HG03095 (cell line): Measurements from ENCODE around the gene ZNF277.

Source experiments
- ATAC-seq: cut with Tn5 transposase; IDR thresholded peaks from one replicate; pipeline ENCODE4 v1.9.1; 2021; ENCODE audit warnings: moderate library complexity; ENCODE audit not compliant: unreplicated experiment

ZNF277 gene, protein sequence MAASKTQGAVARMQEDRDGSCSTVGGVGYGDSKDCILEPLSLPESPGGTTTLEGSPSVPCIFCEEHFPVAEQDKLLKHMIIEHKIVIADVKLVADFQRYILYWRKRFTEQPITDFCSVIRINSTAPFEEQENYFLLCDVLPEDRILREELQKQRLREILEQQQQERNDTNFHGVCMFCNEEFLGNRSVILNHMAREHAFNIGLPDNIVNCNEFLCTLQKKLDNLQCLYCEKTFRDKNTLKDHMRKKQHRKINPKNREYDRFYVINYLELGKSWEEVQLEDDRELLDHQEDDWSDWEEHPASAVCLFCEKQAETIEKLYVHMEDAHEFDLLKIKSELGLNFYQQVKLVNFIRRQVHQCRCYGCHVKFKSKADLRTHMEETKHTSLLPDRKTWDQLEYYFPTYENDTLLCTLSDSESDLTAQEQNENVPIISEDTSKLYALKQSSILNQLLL

DNA sequence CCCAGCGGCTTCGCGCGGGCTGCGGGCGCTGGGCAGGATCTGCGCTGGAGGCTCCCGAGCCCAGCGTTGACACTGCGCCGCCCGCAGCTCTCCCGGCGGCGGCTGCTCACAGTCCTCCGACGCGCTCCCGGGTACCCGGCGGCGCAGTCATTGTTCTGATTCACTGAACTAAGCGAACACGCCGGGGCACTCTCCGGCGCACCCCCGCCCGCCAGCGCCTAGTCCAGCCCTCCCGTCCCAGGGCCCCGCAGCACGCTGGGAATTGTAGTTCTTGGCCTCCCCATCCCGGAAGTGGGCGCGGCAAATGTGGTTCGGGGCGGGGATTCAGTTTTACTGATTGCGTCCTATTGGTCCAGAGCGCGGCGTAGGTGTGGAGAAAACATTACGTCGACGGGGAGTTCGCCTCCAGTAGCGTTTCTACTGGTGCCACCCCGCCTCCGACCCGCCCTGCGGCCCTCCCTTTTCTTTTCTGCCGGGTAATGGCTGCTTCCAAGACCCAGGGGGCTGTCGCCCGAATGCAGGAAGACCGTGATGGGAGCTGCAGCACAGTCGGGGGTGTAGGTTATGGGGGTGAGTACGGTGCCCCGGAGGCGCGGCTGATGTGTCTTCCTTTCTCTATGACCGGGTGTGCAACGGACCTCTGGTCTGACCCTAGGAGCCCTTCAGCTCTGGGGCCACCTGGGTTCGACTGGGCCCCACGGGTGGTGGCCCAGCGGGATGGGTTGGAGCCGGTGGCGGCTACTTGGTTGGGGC is at the start of gene ZNF277, which contains the start of gene DOCK4:
ZNF277 (plus strand) TSS at position 458 of the 753 bp plus-strand sequence; CDS start at position 480, 22 bp downstream.
DOCK4 (minus strand) TSS at position 162 of the 753 bp plus-strand sequence. CDS start 261 bp downstream, outside the sequence.
- ATAC-seq: peak; percentile 95

DNA sequence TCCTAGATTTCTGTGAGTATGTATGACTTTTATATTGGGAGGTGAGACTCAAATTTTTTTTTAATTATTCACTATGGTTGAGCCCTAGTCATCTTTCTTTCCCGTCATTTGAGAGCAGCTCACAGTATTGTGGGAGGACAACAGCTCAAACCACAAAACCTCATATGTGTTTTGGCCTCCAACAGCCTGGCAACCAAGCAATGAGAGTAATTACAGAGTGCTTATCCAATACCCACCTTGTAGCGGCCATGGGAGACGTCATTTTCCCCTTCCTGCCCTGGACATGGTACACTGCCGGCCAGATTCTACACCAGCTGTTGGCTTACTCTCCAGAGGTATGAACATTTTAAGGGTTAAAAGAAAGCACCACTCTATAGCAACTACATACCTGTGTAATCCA is 49.4 kb upstream of the ZNF277 start:
- no peak for ATAC-seq

DNA sequence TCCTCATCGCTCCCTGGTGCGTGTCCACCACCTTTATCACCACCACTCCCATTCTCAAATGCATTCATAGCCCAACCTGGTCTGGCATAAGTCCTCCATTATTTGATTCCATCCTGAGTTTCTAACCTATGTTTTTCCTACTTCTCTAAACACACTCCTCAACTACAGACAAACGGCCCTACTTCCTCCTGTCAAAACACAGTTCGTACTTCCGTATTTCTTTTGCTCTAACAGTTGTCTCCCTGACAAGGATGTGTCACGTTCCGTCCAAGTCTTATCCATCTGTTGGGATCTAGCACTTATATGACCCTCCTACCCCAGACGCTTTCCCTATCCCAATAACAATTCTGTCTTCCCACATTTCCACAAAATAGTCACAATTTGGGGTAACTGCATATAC is 47.1 kb upstream of the ZNF277 start:
- ATAC-seq: no peak

DNA sequence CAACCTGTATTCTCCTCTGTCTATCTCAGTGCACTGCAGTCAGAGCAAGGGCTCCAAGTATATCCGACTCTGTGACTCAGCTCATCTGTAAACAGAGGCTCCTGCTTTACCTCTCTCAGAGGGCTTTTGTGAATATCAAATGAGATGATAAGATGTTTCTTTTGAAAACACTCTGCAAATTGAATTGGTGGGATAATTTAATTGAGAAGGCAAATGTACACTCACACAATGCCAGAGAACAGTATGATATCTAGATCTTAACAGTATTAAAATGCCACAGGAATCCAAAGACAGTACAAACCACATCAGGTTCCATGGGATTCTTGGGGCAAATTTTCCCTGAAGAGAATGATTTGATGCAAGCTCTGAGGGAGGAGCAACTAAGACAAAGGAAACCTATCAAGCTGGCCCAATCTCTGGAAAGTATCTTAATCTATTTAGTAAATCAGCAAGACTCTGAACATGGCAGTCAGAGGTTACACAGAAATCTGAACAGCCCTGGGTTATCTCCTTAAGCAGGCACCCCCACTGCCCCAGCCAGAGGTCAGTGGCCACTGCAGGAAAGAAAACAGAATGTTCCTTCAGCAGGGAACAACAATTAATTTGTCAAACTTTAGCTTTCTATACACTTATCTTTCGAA is 46.2 kb upstream of the ZNF277 start:
- no peak for ATAC-seq

DNA sequence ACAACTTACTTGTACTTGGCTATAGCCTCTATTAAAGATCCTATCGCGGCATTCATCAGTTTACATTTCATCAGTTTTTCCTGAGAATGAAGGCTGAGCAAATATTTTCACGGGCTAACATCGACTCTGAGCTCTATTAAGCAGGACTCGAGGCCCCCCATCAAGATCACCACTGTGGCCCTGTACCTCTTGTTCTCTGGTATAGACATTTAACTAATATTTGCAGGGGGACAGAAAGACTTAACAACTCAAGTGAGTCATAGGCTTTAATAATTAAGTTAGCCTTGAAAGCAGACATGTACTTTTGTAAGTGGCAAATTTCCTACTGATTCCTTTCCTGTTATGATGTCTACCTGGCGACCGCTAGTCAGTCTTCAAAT is 45.7 kb upstream of the ZNF277 start:
- ATAC-seq: no peak

DNA sequence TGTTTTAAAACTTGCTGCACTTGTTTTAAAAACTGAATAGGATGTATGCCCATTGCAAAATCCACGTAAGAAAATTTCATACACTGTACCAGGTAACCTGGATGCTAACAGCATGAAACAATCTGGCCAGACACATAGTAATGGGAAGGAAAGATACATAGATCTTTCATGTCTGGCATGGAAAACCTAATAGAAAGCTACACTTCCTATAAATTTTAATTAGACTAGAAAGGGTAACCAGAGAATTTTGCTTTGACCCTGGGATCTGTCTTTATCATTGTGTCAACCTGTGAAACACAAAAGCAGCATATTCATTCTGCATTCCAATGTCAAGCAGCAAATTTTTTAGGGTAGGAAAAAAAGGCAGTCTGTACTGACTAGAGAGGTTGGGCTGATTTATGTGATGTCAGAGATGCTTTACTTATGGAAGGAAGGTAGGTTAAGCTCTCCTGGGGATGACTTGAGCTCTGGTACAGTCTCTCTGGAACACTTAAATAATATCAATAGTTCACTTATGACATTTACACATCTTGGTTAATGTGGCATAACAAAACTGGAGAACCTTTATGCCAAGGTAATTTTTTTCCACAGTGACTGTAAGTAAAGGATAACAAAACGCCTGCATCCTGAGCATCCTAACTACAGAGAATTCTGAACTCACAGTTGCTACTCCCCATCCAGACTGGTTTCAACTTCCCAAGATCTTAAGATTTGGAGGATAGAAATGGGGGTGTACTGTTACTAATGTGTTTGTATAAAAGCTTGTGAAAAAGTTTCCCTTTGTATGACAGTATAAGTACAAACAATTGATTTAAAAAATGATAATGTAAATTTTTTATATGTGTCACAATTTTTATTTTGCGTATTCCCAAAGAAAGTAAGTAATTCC is 45.0 kb upstream of the ZNF277 start:
- ATAC-seq: no peak

DNA sequence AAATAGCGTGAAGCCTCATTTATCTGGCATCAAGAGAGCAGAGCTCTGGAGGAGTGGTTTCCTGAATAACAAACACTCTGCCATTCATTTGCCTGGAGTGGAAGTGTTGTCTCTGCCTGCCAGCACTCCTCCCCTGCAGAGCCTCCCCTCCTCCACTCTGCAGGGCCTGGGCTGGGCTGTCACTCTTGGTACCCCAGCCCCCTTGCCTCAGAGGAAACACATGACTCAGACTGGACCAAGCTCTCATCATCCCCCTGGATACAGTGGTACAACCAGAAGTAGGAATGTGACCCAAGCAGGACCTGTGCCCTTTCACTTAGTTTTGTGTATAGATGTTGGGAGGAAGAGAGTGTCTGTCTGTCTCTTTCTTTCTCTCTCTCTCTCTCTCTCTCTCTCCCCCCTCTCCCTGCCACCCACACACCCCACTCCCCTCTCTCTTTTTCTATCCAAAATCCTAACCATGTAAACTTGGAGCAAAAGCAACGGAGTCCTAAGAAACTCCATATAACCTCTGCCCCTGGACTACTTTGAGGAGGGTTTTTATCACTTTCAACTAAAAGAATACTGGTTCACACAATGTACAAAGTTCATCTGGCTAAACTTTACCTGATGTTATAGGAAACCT is 44.2 kb upstream of the ZNF277 start:
- no peak for ATAC-seq

DNA sequence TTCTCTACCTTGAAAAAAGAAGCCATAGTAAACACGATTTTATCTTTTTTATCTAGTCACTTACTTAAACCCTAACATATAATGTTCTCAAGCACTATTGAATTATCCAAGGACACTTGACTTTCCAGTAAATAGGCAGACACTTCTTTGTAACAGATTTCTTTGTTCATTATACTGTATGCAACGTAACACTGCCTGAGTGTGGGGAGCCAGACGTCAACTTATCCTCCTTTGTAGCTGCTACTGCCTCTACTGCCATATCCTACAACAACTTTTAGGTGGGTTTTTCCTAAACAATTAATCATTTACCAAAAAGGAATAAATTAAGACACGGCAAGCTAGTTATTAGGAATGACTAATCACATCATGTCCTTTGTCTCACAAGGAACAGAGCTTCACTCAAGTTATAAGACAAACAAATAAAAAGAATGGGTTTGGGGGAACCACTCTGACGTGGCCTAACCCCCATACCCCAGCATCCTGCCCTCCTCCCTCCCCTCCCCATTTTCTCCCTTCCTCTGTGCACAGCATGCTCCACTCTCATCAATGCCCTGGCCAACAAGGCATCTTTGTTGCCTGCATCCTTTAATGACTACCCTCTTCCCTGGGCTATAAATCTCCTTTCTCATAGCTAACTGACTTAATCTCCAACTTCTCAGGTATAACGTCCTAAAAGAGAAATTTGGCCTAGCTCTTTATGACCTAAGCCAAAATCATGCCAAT is 43.5 kb upstream of the ZNF277 start:
- ATAC-seq: no peak

DNA sequence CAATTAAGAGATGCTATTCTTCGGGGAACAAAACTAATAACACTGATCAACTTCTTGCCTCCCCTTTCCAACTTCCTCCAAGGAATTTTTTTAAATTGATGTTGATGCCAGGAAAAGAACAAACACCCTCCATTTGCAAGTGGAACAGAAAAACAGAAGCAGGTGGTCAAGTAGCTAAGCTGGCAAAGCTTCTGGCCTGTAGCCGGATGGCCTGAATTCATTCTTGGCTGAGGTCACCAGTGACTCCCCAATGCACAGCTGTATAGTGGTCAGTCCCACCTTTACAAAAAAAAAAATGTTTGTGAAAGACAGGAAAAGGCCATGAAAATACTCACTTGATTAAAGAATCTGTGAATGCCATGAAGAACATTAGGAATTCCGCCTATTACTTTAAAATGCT is 39.3 kb upstream of the ZNF277 start:
- no peak for ATAC-seq

DNA sequence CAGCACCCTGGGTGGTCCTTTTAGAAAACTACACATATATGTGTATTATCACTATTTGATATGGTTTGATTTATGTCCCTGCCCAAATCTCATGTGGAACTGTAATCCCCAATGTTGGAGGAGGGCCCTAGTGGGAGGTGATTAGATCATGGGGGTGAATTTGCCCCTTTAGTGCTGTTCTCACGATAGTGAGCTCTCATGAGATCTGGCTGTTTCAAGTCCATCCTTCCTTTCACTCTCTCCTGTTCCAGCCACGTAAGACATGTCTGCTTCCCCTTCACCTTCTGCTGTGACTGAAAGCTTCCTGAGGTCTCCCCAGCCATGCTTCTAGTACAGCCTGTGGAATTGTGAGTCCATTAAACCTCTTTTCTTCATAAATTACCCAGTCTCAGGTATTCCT is 37.6 kb upstream of the ZNF277 start:
- no peak for ATAC-seq

DNA sequence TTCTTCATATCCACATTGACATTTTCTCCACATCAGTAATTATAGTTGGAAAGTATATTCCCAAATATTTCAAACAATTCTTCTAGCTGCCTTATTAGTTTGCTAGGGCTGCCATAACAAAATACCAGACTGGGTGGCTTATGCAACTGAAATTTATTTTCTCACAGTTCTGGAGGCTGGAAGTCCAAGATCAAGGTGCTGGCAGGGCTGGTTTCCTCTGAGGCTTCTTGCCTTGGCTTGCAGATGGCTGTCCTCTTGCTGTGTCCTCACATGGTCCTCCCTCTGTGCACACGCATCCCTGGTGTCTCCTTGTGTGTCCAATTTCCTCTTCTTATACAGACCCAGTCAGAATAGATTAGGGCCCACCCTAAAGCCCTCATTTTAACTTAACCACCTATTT is 34.8 kb upstream of the ZNF277 start:
- ATAC-seq: no peak

DNA sequence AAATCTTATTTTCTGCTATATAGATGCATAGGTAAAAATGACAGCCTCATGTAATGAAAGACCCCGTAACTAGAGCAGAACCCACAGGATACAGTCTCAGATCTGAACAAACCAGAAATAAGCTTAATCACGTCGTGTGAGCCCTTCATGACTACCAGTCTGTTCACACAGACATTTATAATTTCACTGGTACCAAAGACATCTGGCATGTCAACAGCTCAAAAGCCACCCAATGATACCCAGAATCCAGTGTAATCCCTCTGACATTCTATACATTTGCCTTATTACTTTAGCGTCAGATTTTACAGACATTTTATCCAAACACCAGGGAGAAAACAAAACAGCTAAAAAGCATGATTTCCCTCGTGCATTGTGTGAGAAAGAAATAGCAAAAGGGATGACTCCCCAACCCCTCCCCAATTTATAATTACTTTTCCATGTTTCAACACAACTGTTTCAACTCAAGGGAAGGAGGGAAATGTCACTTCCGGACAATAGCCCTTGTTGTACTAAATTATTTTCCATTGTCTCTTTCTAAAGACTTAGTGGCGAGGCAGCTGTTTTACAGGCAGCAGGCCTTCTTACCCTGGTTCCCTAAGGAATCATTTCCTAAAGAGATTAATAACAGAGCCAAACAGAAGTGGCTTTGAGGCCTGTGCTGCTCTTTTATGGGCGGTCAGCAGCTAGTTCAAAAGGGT is 33.5 kb upstream of the ZNF277 start:
- ATAC-seq: no peak

DNA sequence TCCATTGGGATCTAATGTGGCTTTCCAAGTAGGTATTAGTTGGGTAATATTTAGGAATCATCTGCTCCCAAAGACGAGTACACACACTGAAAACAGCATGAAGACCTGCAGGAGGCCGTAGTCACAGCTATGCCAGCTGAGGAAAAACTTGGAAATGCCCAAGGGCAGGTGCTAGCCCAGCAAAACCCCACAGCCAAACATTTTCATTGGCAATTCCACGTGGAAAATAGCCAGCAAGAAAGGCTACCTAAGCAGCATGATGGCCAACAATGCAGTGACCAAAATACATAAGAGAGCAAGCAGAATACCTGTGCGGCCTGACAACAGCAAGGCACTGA is 33.0 kb upstream of the ZNF277 start:
- no peak for ATAC-seq

DNA sequence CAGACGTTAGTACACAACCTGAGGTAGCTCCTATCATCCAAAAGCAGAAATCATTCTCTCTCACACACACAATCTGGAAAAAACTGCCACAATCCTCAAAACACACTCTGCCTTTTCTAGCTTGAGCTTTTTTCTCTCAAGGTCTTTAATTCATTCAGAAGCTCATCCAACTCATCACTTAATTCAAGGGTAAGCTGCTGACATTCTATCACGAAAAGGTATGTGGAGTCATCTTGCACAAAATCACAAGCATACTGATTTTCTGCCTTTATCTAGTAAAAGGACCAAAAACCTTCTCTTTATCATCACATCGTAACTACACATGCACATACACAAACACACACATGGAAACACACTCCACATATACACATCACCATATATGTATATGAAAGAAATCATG is 32.3 kb upstream of the ZNF277 start:
- ATAC-seq: no peak

DNA sequence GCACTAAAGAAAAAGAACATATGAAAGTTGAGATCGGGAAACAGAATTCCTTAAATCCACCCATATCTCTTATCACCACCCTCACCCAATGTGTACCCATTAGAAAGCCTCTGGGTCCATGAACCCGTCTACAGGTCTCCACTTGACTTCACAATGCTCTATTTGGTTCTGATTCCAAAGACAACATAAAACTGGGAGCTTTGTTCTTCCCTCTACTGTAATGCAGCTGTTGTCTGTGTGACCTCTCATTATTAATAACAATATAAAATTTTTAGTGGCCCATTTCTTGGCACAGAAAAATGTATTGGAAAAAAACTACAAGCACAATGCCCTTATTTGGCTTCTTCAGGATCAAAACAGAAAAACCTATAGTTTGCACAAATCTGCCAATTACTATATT is 30.3 kb upstream of the ZNF277 start:
- no peak for ATAC-seq

DNA sequence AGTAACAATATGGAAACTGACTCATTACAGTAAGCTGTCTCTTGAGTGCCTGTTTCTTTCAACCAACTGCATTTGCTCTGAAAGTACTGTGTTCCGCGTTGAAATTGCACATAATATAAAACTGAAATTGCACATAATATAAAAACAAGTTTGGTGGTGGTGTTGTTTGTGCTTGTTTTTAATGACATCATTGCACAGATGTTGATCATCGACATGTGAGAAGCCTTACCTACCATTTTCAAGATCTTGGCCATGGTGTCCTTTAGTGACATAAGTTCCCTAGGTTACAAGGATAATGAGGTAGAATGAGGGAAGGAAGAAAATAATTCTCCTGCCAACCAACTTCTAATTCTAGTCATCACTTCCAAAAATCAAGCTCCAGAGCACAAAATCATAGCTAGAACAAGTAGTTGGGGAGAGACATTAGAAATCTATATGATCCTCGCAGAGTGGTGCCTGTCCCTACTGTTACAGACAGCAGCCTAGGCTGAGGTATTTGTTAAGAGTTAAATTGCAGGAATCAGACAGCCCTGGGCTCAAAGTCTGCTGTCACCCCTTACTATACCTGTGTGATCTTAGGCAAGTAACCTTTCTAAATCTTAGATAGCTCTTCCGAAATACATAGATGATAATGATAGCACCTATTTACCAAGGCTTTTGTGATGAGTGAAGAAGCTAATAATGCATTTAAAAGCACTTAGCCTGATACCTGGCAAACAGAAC is 29.6 kb upstream of the ZNF277 start:
- no peak for ATAC-seq

DNA sequence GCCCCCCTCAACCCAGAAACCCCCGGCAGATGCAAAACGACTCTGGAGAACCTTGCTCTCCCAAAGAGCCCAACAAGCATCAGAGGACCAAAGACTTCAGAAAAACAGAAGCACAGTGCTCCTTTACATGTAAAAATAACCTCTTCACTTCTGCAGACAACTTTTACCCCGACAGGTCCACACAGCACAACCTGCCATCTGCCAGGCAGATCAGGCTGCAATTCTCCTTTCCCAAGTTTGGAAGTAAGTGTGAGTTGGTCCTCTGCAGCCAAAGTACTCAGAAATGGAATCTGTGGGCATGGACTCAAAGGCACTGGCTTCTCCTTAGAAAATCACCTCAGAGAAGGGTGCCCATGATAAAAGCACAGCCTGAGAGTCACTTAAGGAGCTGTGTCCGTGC is 26.3 kb upstream of the ZNF277 start:
- ATAC-seq: no peak

DNA sequence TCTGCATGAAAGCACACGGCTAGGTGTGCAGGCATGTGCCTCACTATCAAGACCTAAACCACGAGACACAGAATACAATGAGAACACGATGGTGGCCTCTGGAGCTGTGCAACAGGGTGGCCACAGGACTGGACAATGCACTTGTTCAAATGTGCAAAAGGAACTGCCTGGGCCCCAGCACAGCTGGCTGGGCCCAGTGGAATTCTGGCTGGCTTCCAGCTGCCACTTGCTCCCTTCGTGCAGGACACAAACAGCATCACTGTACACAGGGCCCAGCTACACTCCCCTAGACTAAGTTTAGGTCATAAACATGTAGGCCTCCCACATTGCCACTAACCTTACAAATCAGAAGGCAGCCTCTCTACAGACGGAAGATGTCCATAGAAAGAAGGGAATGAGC is 23.7 kb upstream of the ZNF277 start:
- no peak for ATAC-seq
